ENCODE results near the gene CSF1R. TPM values are rescaled to one million over a fixed set of nuclear protein-coding genes. Genes with fewer than 3 reads are reported as not detected.

CSF1R gene
- total and polyA plus RNA-seq, 4 donors, result 5.4 to 46.2 (median 22.1) TPM

GRCh38 chr5:150068071-150068470, 18.3 kb downstream of the CSF1R start:
- no peaks in the 10 kb centered on the region for H3K36me3 ChIP-seq (ENCODE audit: control insufficient read depth in 4 of 4, insufficient read depth in 3 of 4, low read depth in 1 of 4, low read length in 3 of 4)
- H3K4me3 ChIP-seq (ENCODE audit: low read depth in 1 of 3, low read length in 3 of 3), result no peak overlapping the region
- H3K9me3 ChIP-seq (ENCODE audit: control insufficient read depth in 4 of 4, low read length in 3 of 4), result peaks cover 0 to 2% (median 0%) of the 10 kb centered on the region in 4 donors
- H3K9ac ChIP-seq (ENCODE audit: low read depth in 1 of 2, low read length in 2 of 2), result no peak overlapping the region
- H3K27me3 ChIP-seq (ENCODE audit: control insufficient read depth in 4 of 4, insufficient read depth in 4 of 4, low read length in 3 of 4), result no peaks in the 10 kb centered on the region
- DNase-seq (ENCODE audit: low spot score), result no peak
- TF ChIP-seq EGR1 (IDR thresholded peaks at IDR 0.05; ENCODE audit: low read depth in 2 of 2) (no peak), MAX (IDR thresholded peaks at IDR 0.05) (no peak), REST (IDR thresholded peaks at IDR 0.05) (no peak), CTCF (IDR thresholded peaks at IDR 0.05; ENCODE audit: low read depth, low read length, missing input control) (no peak), ZBTB33 (IDR thresholded peaks at IDR 0.05) (no peak), RAD21 (IDR thresholded peaks at IDR 0.05) (no peak), TAF1 (conservative IDR thresholded peaks at IDR 0.05) (no peak), ATF3 (IDR thresholded peaks at IDR 0.05) (no peak), YY1 (IDR thresholded peaks at IDR 0.05) (no peak), FOXA2 (IDR thresholded peaks at IDR 0.05) (no peak), HNF4A (conservative IDR thresholded peaks at IDR 0.05) (no peak), HNF4G (IDR thresholded peaks at IDR 0.05) (no peak), SP1 (IDR thresholded peaks at IDR 0.05) (no peak), NR2F2 (IDR thresholded peaks at IDR 0.05) (no peak), FOXA1 (IDR thresholded peaks at IDR 0.05) (no peak), JUND (IDR thresholded peaks at IDR 0.05) (no peak), GABPA (IDR thresholded peaks at IDR 0.05 in 1 of 2, conservative IDR thresholded peaks at IDR 0.05 in 1 of 2) (no peak), RXRA (IDR thresholded peaks at IDR 0.05) (no peak)
- WGBS, result 97% methylated on average over 6 of the region's 6 CpGs
- H3K27ac ChIP-seq (ENCODE audit: low read depth in 1 of 2, low read length in 2 of 2), result no peak overlapping the region
- H3K4me1 ChIP-seq (ENCODE audit: control insufficient read depth in 4 of 4, insufficient read depth in 4 of 4, low read length in 3 of 4), result peaks cover 0 to 7% (median 0%) of the 10 kb centered on the region in 4 donors
